Measurements from ENCODE around the gene KIRREL3. TPM values are rescaled to one million over a fixed set of nuclear protein-coding genes. Genes with fewer than 3 reads are reported as not detected.

Gene KIRREL3
- total RNA-seq, 1 donor from 2014 or later: under 0.01 TPM

DNA sequence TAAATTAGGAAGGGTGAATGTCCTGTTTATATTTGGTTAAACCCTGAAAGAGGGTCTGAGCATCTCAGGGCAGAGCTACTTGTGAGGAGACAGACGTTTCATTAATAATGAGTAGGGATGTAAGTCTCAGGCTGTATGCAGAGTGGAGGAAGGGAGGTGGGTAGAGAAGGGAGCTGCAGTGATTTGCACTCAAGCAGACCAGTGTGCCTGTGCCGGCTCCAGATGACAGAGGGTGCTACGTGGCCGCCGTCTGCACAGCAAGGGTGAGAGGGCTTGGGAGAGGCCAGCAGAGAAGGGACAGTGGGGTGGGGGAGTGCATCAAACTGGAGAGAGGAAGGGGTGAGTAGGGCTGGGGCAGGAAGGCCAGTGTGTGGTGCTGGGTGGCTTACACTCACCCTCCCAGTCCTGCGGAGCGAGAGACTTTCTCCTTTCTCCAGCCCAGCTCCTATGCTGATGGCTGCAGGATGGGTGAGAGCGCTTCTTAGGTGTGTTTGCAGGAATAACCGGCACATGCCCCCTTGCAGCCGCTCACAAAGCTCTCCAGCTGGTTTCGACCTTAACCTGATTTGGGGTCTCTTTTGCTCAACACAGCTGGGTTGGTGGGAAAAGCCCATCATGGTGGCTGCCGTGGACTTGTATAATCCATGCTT, 514.5 kb downstream of the KIRREL3 start:
- Histone ChIP-seq H3K4me1 (ENCODE audit: control insufficient read depth in 3 of 3, insufficient read depth in 3 of 3, low read length in 3 of 3) (peaks cover 3 to 15% (median 14%) of the 10 kb centered on the region in 3 donors), H3K27me3 (ENCODE audit: control insufficient read depth in 3 of 3, insufficient read depth in 3 of 3, low read length in 3 of 3) (no peaks in the 10 kb centered on the region), H3K36me3 (ENCODE audit: control insufficient read depth in 3 of 3, insufficient read depth in 3 of 3, low read length in 3 of 3) (no peaks in the 10 kb centered on the region), H3K9me3 (ENCODE audit: control insufficient read depth in 3 of 3, low read length in 3 of 3) (no peaks in the 10 kb centered on the region), H3K27ac (ENCODE audit: low read depth, low read length) (no peak overlapping the region), H3K4me3 (ENCODE audit: low read length in 3 of 3) (no peak overlapping the region), H3K9ac (ENCODE audit: low read depth in 1 of 3, low read length in 3 of 3) (peak overlapping the region in 1 of 3 donors; percentile 25)

DNA sequence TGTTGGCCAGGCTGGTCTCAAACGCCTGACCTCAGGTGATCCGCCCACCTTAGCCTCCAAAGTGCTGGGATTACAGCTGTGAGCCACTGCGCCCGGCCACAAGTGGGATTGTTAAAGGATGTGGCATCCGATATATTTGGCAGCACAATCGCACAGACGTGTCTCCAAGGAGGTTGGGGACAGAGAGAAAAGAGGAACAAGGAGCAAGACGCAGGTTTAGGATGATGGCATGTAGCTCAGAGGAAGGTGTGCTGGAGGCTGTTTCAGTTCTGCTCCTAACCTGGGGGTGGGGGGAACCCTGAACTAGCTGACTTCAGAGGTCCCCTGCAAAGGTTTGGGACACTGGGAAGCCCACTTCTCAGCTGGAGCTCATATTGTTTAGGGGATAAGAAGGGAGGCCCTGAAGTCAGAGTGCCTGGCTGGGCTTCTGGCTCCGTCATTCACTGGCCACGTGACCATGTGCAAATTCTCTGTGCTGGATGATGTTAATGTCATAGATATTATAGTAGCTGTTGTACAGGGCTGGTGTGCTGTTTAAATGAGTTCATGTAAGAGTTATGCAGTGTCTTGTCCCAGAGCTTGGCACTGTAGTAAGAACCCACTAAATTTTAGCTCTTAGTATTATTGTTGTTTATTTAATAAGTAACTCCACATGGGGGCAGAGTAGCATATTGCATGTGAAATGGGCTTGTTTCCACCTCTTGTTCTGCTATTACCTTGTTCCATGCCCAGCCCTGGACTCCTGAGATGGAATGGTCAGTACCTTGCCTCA, 515.4 kb downstream of the KIRREL3 start:
- Histone ChIP-seq H3K27me3 (ENCODE audit: control insufficient read depth in 3 of 3, insufficient read depth in 3 of 3, low read length in 3 of 3) (no peaks in the 10 kb centered on the region), H3K9me3 (ENCODE audit: control insufficient read depth in 3 of 3, low read length in 3 of 3) (no peaks in the 10 kb centered on the region), H3K9ac (ENCODE audit: low read depth in 1 of 3, low read length in 3 of 3) (peak overlapping the region in 2 of 3 donors; percentile 17 to 25), H3K36me3 (ENCODE audit: control insufficient read depth in 3 of 3, insufficient read depth in 3 of 3, low read length in 3 of 3) (no peaks in the 10 kb centered on the region), H3K27ac (ENCODE audit: low read depth, low read length) (no peak overlapping the region), H3K4me3 (ENCODE audit: low read length in 3 of 3) (no peak overlapping the region), H3K4me1 (ENCODE audit: control insufficient read depth in 3 of 3, insufficient read depth in 3 of 3, low read length in 3 of 3) (peaks cover 7 to 18% (median 18%) of the 10 kb centered on the region in 3 donors)

DNA sequence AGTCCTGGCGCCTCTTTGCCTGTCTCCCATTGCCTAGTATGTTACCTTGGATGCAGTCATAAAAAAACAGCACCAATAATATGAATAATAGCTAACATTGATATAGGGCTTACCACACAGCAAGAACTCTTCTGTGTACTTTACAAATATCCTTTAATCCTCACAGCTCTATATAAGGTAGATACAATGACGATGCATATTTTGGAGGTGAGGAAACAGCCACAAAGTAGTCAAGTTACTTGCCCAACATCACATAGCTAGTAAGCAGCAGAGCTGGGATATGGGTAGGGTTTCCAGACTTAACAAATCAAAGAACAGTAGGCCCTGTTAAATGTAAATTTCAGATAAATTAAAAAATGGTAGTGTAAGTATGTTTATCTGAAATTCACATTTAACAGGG, 516.3 kb downstream of the KIRREL3 start:
- H3K27me3 ChIP-seq (ENCODE audit: control insufficient read depth in 3 of 3, insufficient read depth in 3 of 3, low read length in 3 of 3): no peaks in the 10 kb centered on the region
- no peak overlapping the region for H3K9ac ChIP-seq (ENCODE audit: low read depth in 1 of 3, low read length in 3 of 3)
- no peak overlapping the region for H3K4me3 ChIP-seq (ENCODE audit: low read length in 3 of 3)

DNA sequence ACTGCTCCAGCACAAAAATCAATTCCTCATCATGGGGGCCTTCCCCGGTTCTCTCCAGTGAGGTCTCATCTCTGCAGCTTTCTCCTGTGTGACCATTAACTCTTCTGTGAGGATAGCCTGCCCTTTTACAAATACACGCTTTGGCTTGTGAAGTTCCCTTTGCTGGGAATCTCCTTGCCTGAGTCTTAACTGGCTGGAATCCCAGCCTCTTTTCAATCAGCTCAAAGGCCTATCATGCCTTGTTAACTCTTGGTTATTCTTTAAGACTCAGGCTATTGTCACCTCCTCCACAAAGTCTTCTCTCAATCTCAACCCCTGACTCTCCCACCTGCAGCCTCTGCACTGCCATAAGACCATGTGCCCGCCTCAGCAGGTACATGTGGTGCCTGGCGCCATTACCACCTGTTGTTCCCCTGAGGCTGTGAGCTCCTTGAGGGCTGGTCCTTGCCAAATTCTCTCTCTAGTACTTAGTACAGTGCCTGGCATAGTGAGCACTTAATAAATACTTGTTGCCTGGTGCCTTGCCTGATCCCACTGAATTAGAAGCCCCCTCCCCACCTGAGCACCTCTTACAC, 516.9 kb downstream of the KIRREL3 start:
- Histone ChIP-seq H3K36me3 (ENCODE audit: control insufficient read depth in 3 of 3, insufficient read depth in 3 of 3, low read length in 3 of 3) (no peaks in the 10 kb centered on the region), H3K9me3 (ENCODE audit: control insufficient read depth in 3 of 3, low read length in 3 of 3) (no peaks in the 10 kb centered on the region), H3K4me1 (ENCODE audit: control insufficient read depth in 3 of 3, insufficient read depth in 3 of 3, low read length in 3 of 3) (peaks cover 7 to 18% (median 18%) of the 10 kb centered on the region in 3 donors), H3K9ac (ENCODE audit: low read depth in 1 of 3, low read length in 3 of 3) (no peak overlapping the region), H3K4me3 (ENCODE audit: low read length in 3 of 3) (no peak overlapping the region), H3K27me3 (ENCODE audit: control insufficient read depth in 3 of 3, insufficient read depth in 3 of 3, low read length in 3 of 3) (no peaks in the 10 kb centered on the region), H3K27ac (ENCODE audit: low read depth, low read length) (no peak overlapping the region)

More for the DNA sequence above, 516.3 kb downstream of the KIRREL3 start:
- Histone ChIP-seq H3K9me3 (ENCODE audit: control insufficient read depth in 3 of 3, low read length in 3 of 3) (no peaks in the 10 kb centered on the region), H3K27ac (ENCODE audit: low read depth, low read length) (no peak overlapping the region), H3K36me3 (ENCODE audit: control insufficient read depth in 3 of 3, insufficient read depth in 3 of 3, low read length in 3 of 3) (no peaks in the 10 kb centered on the region), H3K4me1 (ENCODE audit: control insufficient read depth in 3 of 3, insufficient read depth in 3 of 3, low read length in 3 of 3) (peaks cover 7 to 18% (median 18%) of the 10 kb centered on the region in 3 donors)

- H3K27me3 ChIP-seq (ENCODE audit: control insufficient read depth in 3 of 3, insufficient read depth in 3 of 3, low read length in 3 of 3): no peaks in the 10 kb centered on the region
- H3K9ac ChIP-seq (ENCODE audit: low read depth in 1 of 3, low read length in 3 of 3): no peak overlapping the region
- H3K27ac ChIP-seq (ENCODE audit: low read depth, low read length): no peak overlapping the region
- peaks cover 7 to 18% (median 18%) of the 10 kb centered on the region in 3 donors for H3K4me1 ChIP-seq (ENCODE audit: control insufficient read depth in 3 of 3, insufficient read depth in 3 of 3, low read length in 3 of 3)
- H3K36me3 ChIP-seq (ENCODE audit: control insufficient read depth in 3 of 3, insufficient read depth in 3 of 3, low read length in 3 of 3): no peaks in the 10 kb centered on the region
- no peaks in the 10 kb centered on the region for H3K9me3 ChIP-seq (ENCODE audit: control insufficient read depth in 3 of 3, low read length in 3 of 3)
- no peak overlapping the region for H3K4me3 ChIP-seq (ENCODE audit: low read length in 3 of 3)
Observed at GRCh38 chr11:126482586-126483108, 517.9 kb downstream of the KIRREL3 start.

- no peak overlapping the region for H3K9ac ChIP-seq (ENCODE audit: low read depth in 1 of 3, low read length in 3 of 3)
Observed at GRCh38 chr11:126481303-126481680, 519.3 kb downstream of the KIRREL3 start.

DNA sequence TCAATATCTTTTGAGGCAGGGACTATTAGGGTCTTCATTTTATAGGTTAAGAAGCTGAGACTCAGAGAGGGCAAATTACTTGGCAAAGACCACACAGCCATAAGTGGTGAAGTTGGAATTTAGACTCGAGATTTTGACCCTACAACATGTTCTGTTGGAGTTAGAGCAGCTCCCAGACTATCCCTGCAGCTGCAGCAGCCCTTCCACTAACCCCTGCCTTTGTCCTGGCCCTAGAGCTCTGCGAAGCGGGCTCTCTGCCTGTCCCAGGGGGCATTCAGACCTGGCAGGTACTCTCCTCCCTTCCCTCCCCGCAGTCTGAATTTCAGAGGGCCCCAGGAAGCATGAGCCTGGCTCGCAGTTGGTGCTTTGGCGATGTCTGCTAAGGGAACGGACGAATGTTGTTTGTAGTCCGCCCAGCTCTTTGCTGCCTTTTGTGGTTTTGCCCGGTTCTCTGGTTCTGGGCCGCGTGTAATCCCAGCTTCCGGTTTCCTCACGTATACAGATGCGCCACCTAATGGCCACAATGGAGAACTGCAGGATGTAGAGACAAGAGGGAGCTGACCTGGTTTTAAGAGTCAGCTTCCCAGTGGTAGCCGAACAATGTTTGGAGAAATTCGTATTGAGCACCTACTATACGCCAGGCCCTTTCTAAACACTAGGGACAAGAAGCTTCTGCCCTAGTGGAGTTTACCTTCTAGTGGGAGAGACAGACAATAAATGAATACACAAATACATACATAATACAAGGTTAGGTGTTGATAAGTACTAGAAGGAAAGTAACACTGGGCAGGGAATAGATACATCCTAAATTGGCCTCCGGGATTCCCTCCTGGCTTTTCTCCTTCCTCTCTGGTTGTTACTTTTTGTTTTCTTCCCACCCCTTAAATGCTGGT, 519.9 kb downstream of the KIRREL3 start:
- Histone ChIP-seq H3K4me1 (ENCODE audit: control insufficient read depth in 3 of 3, insufficient read depth in 3 of 3, low read length in 3 of 3) (peaks cover 7 to 17% (median 16%) of the 10 kb centered on the region in 3 donors), H3K27me3 (ENCODE audit: control insufficient read depth in 3 of 3, insufficient read depth in 3 of 3, low read length in 3 of 3) (no peaks in the 10 kb centered on the region), H3K9me3 (ENCODE audit: control insufficient read depth in 3 of 3, low read length in 3 of 3) (no peaks in the 10 kb centered on the region), H3K27ac (ENCODE audit: low read depth, low read length) (peak overlapping the region; percentile 51), H3K36me3 (ENCODE audit: control insufficient read depth in 3 of 3, insufficient read depth in 3 of 3, low read length in 3 of 3) (no peaks in the 10 kb centered on the region), H3K9ac (ENCODE audit: low read depth in 1 of 3, low read length in 3 of 3) (peak overlapping the region; percentile 58 to 75 (median 71)), H3K4me3 (ENCODE audit: low read length in 3 of 3) (peak overlapping the region; percentile 48 to 70 (median 65))

More at GRCh38 chr11:126481303-126481680, 519.3 kb downstream of the KIRREL3 start:
- Histone ChIP-seq H3K4me3 (ENCODE audit: low read length in 3 of 3) (no peak overlapping the region), H3K4me1 (ENCODE audit: control insufficient read depth in 3 of 3, insufficient read depth in 3 of 3, low read length in 3 of 3) (peaks cover 7 to 18% (median 18%) of the 10 kb centered on the region in 3 donors), H3K36me3 (ENCODE audit: control insufficient read depth in 3 of 3, insufficient read depth in 3 of 3, low read length in 3 of 3) (no peaks in the 10 kb centered on the region), H3K27me3 (ENCODE audit: control insufficient read depth in 3 of 3, insufficient read depth in 3 of 3, low read length in 3 of 3) (no peaks in the 10 kb centered on the region), H3K27ac (ENCODE audit: low read depth, low read length) (no peak overlapping the region), H3K9me3 (ENCODE audit: control insufficient read depth in 3 of 3, low read length in 3 of 3) (no peaks in the 10 kb centered on the region)

DNA sequence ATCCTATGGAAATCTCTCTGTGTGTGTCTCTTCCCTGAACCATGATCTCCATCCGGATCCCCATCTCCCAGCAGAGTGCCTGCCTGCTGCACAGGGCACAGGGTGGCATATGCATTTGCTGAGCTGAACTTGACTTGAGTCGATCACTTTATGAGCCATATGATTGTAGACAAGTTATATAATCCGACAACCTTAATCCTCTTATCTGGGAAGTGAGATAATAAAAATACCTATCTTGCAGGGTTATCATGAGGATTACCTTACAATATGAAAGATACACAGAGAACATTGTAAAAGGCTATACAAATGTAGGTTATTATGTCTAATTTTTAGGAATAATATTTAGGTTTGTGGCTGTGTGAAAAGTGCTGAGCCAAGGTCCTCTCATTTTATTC, 520.6 kb downstream of the KIRREL3 start:
- peaks cover 5 to 12% (median 10%) of the 10 kb centered on the region in 3 donors for H3K4me1 ChIP-seq (ENCODE audit: control insufficient read depth in 3 of 3, insufficient read depth in 3 of 3, low read length in 3 of 3)
- no peaks in the 10 kb centered on the region for H3K36me3 ChIP-seq (ENCODE audit: control insufficient read depth in 3 of 3, insufficient read depth in 3 of 3, low read length in 3 of 3)
- no peak overlapping the region for H3K9ac ChIP-seq (ENCODE audit: low read depth in 1 of 3, low read length in 3 of 3)
- no peaks in the 10 kb centered on the region for H3K9me3 ChIP-seq (ENCODE audit: control insufficient read depth in 3 of 3, low read length in 3 of 3)
- no peak overlapping the region for H3K27ac ChIP-seq (ENCODE audit: low read depth, low read length)
- no peaks in the 10 kb centered on the region for H3K27me3 ChIP-seq (ENCODE audit: control insufficient read depth in 3 of 3, insufficient read depth in 3 of 3, low read length in 3 of 3)
- H3K4me3 ChIP-seq (ENCODE audit: low read length in 3 of 3): no peak overlapping the region

GRCh38 chr11:126479178-126479930, 521.2 kb downstream of the KIRREL3 start:
- Histone ChIP-seq H3K27ac (ENCODE audit: low read depth, low read length) (no peak overlapping the region), H3K9ac (ENCODE audit: low read depth in 1 of 3, low read length in 3 of 3) (no peak overlapping the region), H3K4me3 (ENCODE audit: low read length in 3 of 3) (no peak overlapping the region), H3K9me3 (ENCODE audit: control insufficient read depth in 3 of 3, low read length in 3 of 3) (no peaks in the 10 kb centered on the region), H3K27me3 (ENCODE audit: control insufficient read depth in 3 of 3, insufficient read depth in 3 of 3, low read length in 3 of 3) (no peaks in the 10 kb centered on the region), H3K36me3 (ENCODE audit: control insufficient read depth in 3 of 3, insufficient read depth in 3 of 3, low read length in 3 of 3) (no peaks in the 10 kb centered on the region), H3K4me1 (ENCODE audit: control insufficient read depth in 3 of 3, insufficient read depth in 3 of 3, low read length in 3 of 3) (peaks cover 4 to 9% (median 8%) of the 10 kb centered on the region in 3 donors)
